IMR-90 (cell line): ENCODE data around the gene AMDHD2. TPM values are rescaled to one million over a fixed set of nuclear protein-coding genes. Genes with fewer than 3 reads are reported as not detected.

ENCODE experiments used
- ATAC-seq: fragments of 200-7000 bp; cut with Tn5 transposase; 2 replicates; pipeline ENCODE4 v1.9.1; 2020; ENCODE audit warnings: low read depth, mild to moderate bottlenecking, moderate library complexity
- BruUV-seq: library from RNA; stranded (reverse); fragments of 400-500 nt; replicated peaks from 2 replicates; lab custom pipeline; 2021; lab: Mats Ljungman, UMichigan
- CTCF ChIA-PET: fragments of 300-600 bp; formaldehyde crosslinking; extraction: SDS; loops from one replicate; lab custom pipeline; 2021; ENCODE audit warnings: antibody characterized with exemption; lab: Yijun Ruan, JAX
- POLR2A ChIA-PET: fragments of 300-600 bp; sonication (Branson Sonifier 250); formaldehyde crosslinking; loops from one replicate; lab custom pipeline; 2022; ENCODE audit warnings: antibody characterized with exemption; ENCODE audit not compliant: unreplicated experiment; lab: Charles Lee
- DNase-seq: peaks from one replicate; pipeline ENCODE4 v3.0.0; 2013
- H2AFZ ChIP-seq: replicated peaks from 2 replicates; pipeline ENCODE3; 2013; ENCODE audit warnings: low read length, mild to moderate bottlenecking; ENCODE audit not compliant: poor library complexity
- H2AK5ac ChIP-seq: 2 replicates; pipeline ENCODE4 v1.6.1; 2013; ENCODE audit warnings: low read depth, low read length, inconsistent platforms
- H2AK9ac ChIP-seq: replicated peaks from 2 replicates; pipeline ENCODE3; 2013; ENCODE audit warnings: mild to moderate bottlenecking, low read depth, low read length, moderate library complexity; ENCODE audit not compliant: poor library complexity
- H2BK120ac ChIP-seq: 2 replicates; pipeline ENCODE4 v1.6.1; 2013; ENCODE audit warnings: low read depth, low read length, inconsistent platforms
- H2BK15ac ChIP-seq: 3 replicates; pipeline ENCODE4 v1.6.1; 2013; ENCODE audit warnings: low read depth, low read length, inconsistent platforms
- H2BK20ac ChIP-seq: 2 replicates; pipeline ENCODE4 v1.6.1; 2013; ENCODE audit warnings: low read depth, mild to moderate bottlenecking, inconsistent platforms, low read length, moderate library complexity
- H2BK5ac ChIP-seq: 2 replicates; pipeline ENCODE4 v1.6.1; 2013; ENCODE audit warnings: mild to moderate bottlenecking, low read depth, low read length, inconsistent platforms; ENCODE audit not compliant: poor library complexity, severe bottlenecking
- H3K14ac ChIP-seq: replicated peaks from 2 replicates; pipeline ENCODE4 v1.6.1; 2013; ENCODE audit warnings: low read depth, low read length, inconsistent platforms
- H3K18ac ChIP-seq: 2 replicates; pipeline ENCODE4 v1.6.1; 2013; ENCODE audit warnings: low read depth, low read length, control low read depth
- H3K23ac ChIP-seq: 2 replicates; pipeline ENCODE4 v1.6.1; 2013; ENCODE audit warnings: low read depth, low read length, inconsistent platforms
- H3K27ac ChIP-seq: 2 replicates; pipeline ENCODE4 v1.5.1; 2013; ENCODE audit warnings: mild to moderate bottlenecking, control low read depth, low read length; ENCODE audit not compliant: insufficient read depth
- H3K27me3 ChIP-seq: 2 replicates; pipeline ENCODE4 v1.6.1; 2013; ENCODE audit warnings: low read length; ENCODE audit not compliant: control insufficient read depth, insufficient read depth
- H3K36me3 ChIP-seq: 2 replicates; pipeline ENCODE4 v1.6.1; 2013; ENCODE audit warnings: low read length, mixed read lengths; ENCODE audit not compliant: control insufficient read depth, insufficient read depth
- H3K4ac ChIP-seq: 2 replicates; pipeline ENCODE4 v1.6.1; 2013; ENCODE audit warnings: low read depth, low read length, inconsistent platforms
- H3K4me1 ChIP-seq: 2 replicates; pipeline ENCODE4 v1.6.1; 2013; ENCODE audit warnings: low read length, mixed read lengths; ENCODE audit not compliant: control insufficient read depth, insufficient read depth
- H3K4me2 ChIP-seq: 2 replicates; pipeline ENCODE4 v1.6.1; 2013; ENCODE audit warnings: low read depth, mild to moderate bottlenecking, control low read depth, low read length, moderate library complexity
- H3K4me3 ChIP-seq: 2 replicates; pipeline ENCODE4 v1.5.1; 2013; ENCODE audit warnings: low read depth, mild to moderate bottlenecking, control low read depth, low read length, moderate library complexity; ENCODE audit not compliant: insufficient read depth
- H3K56ac ChIP-seq: 2 replicates; pipeline ENCODE4 v1.6.1; 2013; ENCODE audit warnings: low read length, inconsistent platforms; ENCODE audit not compliant: insufficient read depth; ENCODE audit errors: extremely low read depth
- H3K79me1 ChIP-seq, 2 experiments: 2 replicates each; pipeline ENCODE4 v1.6.1; 2013; ENCODE audit warnings: low read length in 2 of 2, inconsistent platforms in 1 of 2, low read depth in 1 of 2
- H3K9ac ChIP-seq: 2 replicates; pipeline ENCODE4 v1.6.1; 2013; ENCODE audit warnings: low read depth, low read length, control low read depth
- H3K9me1 ChIP-seq: 2 replicates; pipeline ENCODE4 v1.6.1; 2013; ENCODE audit warnings: low read length, inconsistent platforms; ENCODE audit not compliant: insufficient read depth
- H3K9me3 ChIP-seq: 2 replicates; pipeline ENCODE4 v1.6.1; 2013; ENCODE audit warnings: low read length; ENCODE audit not compliant: control insufficient read depth, insufficient read depth
- H4K20me1 ChIP-seq: 2 replicates; pipeline ENCODE4 v1.6.1; 2013; ENCODE audit warnings: low read length, inconsistent platforms; ENCODE audit not compliant: insufficient read depth
- H4K5ac ChIP-seq: 2 replicates; pipeline ENCODE4 v1.6.1; 2013; ENCODE audit warnings: mild to moderate bottlenecking, low read depth, low read length, control low read depth
- H4K8ac ChIP-seq, 2 experiments: 2 replicates each; pipeline ENCODE4 v1.6.1; 2013; ENCODE audit warnings: low read depth in 2 of 2, low read length in 2 of 2, control low read depth in 1 of 2, inconsistent platforms in 1 of 2
- H4K91ac ChIP-seq: 2 replicates; pipeline ENCODE4 v1.6.1; 2013; ENCODE audit warnings: low read depth, low read length, inconsistent platforms; ENCODE audit not compliant: insufficient read depth
- BHLHE40 ChIP-seq: fragments of 150-350 bp; IDR thresholded peaks from 2 replicates; pipeline ENCODE4 v1.6.1; 2016; ENCODE audit warnings: mild to moderate bottlenecking, low read depth, low read length
- CEBPB ChIP-seq: IDR thresholded peaks from 2 replicates; pipeline ENCODE4 v1.6.1; 2012; ENCODE audit warnings: low read depth, low read length, improper control_type of control experiment
- CHD1 ChIP-seq: IDR thresholded peaks from 2 replicates; pipeline ENCODE4 v1.6.1; 2012; ENCODE audit warnings: low read depth, low read length, improper control_type of control experiment
- CTCF ChIP-seq: conservative IDR thresholded peaks from 2 replicates; pipeline ENCODE4 v1.5.1; 2012; ENCODE audit warnings: mild to moderate bottlenecking, low read depth, low read length, improper control_type of control experiment
- FOS ChIP-seq: fragments of 150-350 bp; IDR thresholded peaks from 2 replicates; pipeline ENCODE4 v1.6.1; 2016; ENCODE audit warnings: low read depth, low read length
- MAFK ChIP-seq: IDR thresholded peaks from 2 replicates; pipeline ENCODE4 v1.6.1; 2012; ENCODE audit warnings: low read depth, low read length, improper control_type of control experiment
- MAZ ChIP-seq: IDR thresholded peaks from 2 replicates; pipeline ENCODE4 v1.6.1; 2012; ENCODE audit warnings: low read depth, mild to moderate bottlenecking, low read length, improper control_type of control experiment, moderate library complexity, borderline replicate concordance
- MXI1 ChIP-seq: IDR thresholded peaks from 2 replicates; pipeline ENCODE4 v1.6.1; 2012; ENCODE audit warnings: low read depth, mild to moderate bottlenecking, low read length, moderate library complexity, borderline replicate concordance
- NFE2L2 ChIP-seq: fragments of 150-350 bp; IDR thresholded peaks from 2 replicates; pipeline ENCODE4 v1.6.1; 2016; ENCODE audit warnings: low read depth, mild to moderate bottlenecking, low read length
- POLR2A ChIP-seq: IDR thresholded peaks from 2 replicates; pipeline ENCODE4 v1.6.1; 2012; ENCODE audit warnings: mild to moderate bottlenecking, low read depth, low read length
- RAD21 ChIP-seq: IDR thresholded peaks from 2 replicates; pipeline ENCODE4 v1.6.1; 2012; ENCODE audit warnings: low read length, improper control_type of control experiment
- RCOR1 ChIP-seq: IDR thresholded peaks from 2 replicates; pipeline ENCODE4 v1.6.1; 2012; ENCODE audit warnings: mild to moderate bottlenecking, low read length, improper control_type of control experiment; ENCODE audit not compliant: insufficient replicate concordance
- RFX5 ChIP-seq: IDR thresholded peaks from 2 replicates; pipeline ENCODE4 v1.8.0; 2012; ENCODE audit warnings: low read depth, mild to moderate bottlenecking, low read length, moderate library complexity
- SMC3 ChIP-seq: fragments of 150-350 bp; IDR thresholded peaks from 2 replicates; pipeline ENCODE4 v1.6.1; 2016; ENCODE audit warnings: low read depth, mild to moderate bottlenecking, antibody characterized with exemption, low read length, moderate library complexity
- WGBS, 2 experiments: methylation state at CpG; one replicate each; pipeline versions ENCODE4 v1.1.5 to v1.1.7; 2013; ENCODE audit warnings: missing lambda C conversion rate in 2 of 2; ENCODE audit not compliant: insufficient read length in 1 of 2; ENCODE audit errors: extremely low coverage in 2 of 2; 5-methylcytosine and 5-hydroxymethylcytosine counted together
- dilution Hi-C: fragments of 300-500 bp; cut with HindIII; formaldehyde crosslinking; loops from one replicate; pipeline ENCODE4 v1.14.3; 2018; ENCODE audit warnings: low sequenced_read_pairs; ENCODE audit not compliant: unreplicated experiment
- in situ Hi-C: fragments of 300-500 bp; cut with MboI; formaldehyde crosslinking; loops from 3 replicates; pipeline ENCODE4 v1.14.3; 2019; ENCODE audit warnings: low sequenced_read_pairs, inconsistent platforms, mixed read lengths
- intact Hi-C: fragments of 100-400 bp; cut with micrococcal nuclease; formaldehyde crosslinking; loops from 2 replicates; pipeline ENCODE4 v1.10.0; 2022
- polyA plus RNA-seq, 3 experiments: library from polyadenylated mRNA; depleted of rRNA; stranded (reverse); fragments of >200 nt; gene quantifications; 2 replicates each; pipeline ENCODE4 v1.2.3, GENCODE V29; 2012; ENCODE audit warnings: low replicate concordance in 1 of 3
- total RNA-seq: library from RNA; depleted of rRNA; stranded (reverse); fragments of >200 nt; gene quantifications from 2 replicates; pipeline ENCODE4 v1.2.3, GENCODE V29; 2012
- TF ChIP-seq, protein P1 (sequence below): fragments of 150-350 bp; IDR thresholded peaks from 2 replicates; pipeline ENCODE4 v1.6.1; 2016; ENCODE audit warnings: low read depth, mild to moderate bottlenecking, low read length, moderate library complexity, borderline replicate concordance
- TF ChIP-seq, protein P2 (sequence below): fragments of 150-350 bp; IDR thresholded peaks from 2 replicates; pipeline ENCODE4 v1.6.1; 2017; ENCODE audit warnings: mild to moderate bottlenecking, antibody characterized with exemption, low read length, low read depth

The AMDHD2 gene
- total and polyA plus RNA-seq, 2 of the 4 experiments (the other 2 are of a cell fraction), result 10.6 to 30.3 TPM

DNA sequence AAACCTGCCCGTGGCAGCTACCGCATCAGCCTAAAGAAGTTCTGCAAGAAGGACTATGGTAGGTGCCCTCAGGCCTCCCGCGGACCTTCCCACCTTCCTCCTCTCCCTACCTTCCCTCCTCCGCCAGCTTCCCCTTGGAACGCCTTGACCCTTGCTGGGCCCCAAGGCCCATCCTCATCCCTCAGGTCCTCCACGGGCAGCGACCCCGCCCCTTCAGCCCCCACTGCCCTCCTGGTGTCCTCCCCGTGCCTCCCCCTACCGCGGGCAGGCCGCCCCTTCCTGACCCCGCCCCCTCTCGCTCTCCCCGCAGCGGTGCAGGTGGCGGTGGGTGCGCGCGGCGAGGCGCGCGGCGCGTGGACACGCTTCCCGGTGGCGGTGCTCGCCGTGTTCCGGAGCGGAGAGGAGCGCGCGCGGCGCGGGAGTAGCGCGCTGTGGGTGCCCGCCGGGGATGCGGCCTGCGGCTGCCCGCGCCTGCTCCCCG, 46.7 kb upstream of the AMDHD2 start:
- ChIA-PET CTCF (no interaction called here), POLR2A (no interaction called here)
- ATAC-seq (no peak), DNase-seq (no peak)
- Histone ChIP-seq H2AK9ac (peak overlapping the region; percentile 17), H3K4me1 (peaks cover 18% of the 10 kb centered on the region), H2BK120ac (no peak overlapping the region), H2AK5ac (peak overlapping the region; percentile 23; the same call in 1 of the 2 replicates), H2BK5ac (no peak overlapping the region), H4K5ac (no peak overlapping the region), H2BK15ac (no peak overlapping the region), H4K20me1 (peaks cover 25% of the 10 kb centered on the region), H3K9me1 (peaks cover 3% of the 10 kb centered on the region; the same call in 1 of the 2 replicates), H3K18ac (no peak overlapping the region), H3K4ac (no peak overlapping the region), H3K56ac (no peak overlapping the region), H3K23ac (no peak overlapping the region), H3K27me3 (no peaks in the 10 kb centered on the region; the same call in 1 of the 2 replicates), H2AFZ (peak overlapping the region; percentile 69), H3K9ac (no peak overlapping the region), H3K14ac (no peak overlapping the region), H3K9me3 (no peaks in the 10 kb centered on the region), H3K4me2 (peak overlapping the region; percentile 68), H4K8ac (no peak overlapping the region), H2BK20ac (no peak overlapping the region), H3K27ac (no peak overlapping the region; the same call in 1 of the 2 replicates), H3K36me3 (no peaks in the 10 kb centered on the region), H4K91ac (no peak overlapping the region), H3K4me3 (peak overlapping the region; percentile 29; the same call in 1 of the 2 replicates), H3K79me1 (peaks cover 10 to 50% of the 10 kb centered on the region in 2 experiments; a peak in 3 of 4 replicates)
- no TSS peak for BruUV-seq
- TF ChIP-seq RAD21 (no peak), FOS (no peak), CHD1 (no peak), POLR2A (no peak), MAZ (no peak), MAFK (no peak), SMC3 (no peak), CEBPB (no peak), NFE2L2 (no peak), RCOR1 (no peak), MXI1 (no peak), CTCF (no peak), RFX5 (no peak), BHLHE40 (no peak)
- TF ChIP-seq, protein P1, sequence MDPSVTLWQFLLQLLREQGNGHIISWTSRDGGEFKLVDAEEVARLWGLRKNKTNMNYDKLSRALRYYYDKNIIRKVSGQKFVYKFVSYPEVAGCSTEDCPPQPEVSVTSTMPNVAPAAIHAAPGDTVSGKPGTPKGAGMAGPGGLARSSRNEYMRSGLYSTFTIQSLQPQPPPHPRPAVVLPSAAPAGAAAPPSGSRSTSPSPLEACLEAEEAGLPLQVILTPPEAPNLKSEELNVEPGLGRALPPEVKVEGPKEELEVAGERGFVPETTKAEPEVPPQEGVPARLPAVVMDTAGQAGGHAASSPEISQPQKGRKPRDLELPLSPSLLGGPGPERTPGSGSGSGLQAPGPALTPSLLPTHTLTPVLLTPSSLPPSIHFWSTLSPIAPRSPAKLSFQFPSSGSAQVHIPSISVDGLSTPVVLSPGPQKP, result no peak
- TF ChIP-seq, protein P2, sequence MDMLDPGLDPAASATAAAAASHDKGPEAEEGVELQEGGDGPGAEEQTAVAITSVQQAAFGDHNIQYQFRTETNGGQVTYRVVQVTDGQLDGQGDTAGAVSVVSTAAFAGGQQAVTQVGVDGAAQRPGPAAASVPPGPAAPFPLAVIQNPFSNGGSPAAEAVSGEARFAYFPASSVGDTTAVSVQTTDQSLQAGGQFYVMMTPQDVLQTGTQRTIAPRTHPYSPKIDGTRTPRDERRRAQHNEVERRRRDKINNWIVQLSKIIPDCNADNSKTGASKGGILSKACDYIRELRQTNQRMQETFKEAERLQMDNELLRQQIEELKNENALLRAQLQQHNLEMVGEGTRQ, result no peak
- dilution Hi-C loops (no loop called here), intact Hi-C loops (no loop called here), in situ Hi-C loops (no loop called here)
- 16% methylated on average over 12 of the region's 49 CpGs; no CpG with 5 or more reads in 1 of the 2 experiments for WGBS, 2 experiments
